ENCODE results near the gene TNNI3. TPM values are rescaled to one million over a fixed set of nuclear protein-coding genes. Genes with fewer than 3 reads are reported as not detected.
"Not testable (repeated sequence)": the region's sequence is repeated elsewhere in the genome, so short reads cannot be mapped to it uniquely, and the experiment has no call there.

TNNI3 gene
- total and polyA plus RNA-seq, 2 of the 4 experiments (the other 2 are of a cell fraction), result not detected

GRCh38 chr19:55107252-55107651, 50.3 kb downstream of the TNNI3 start:
- Histone ChIP-seq H3K79me1 (ENCODE audit: low read depth in 1 of 2, low read length in 2 of 2) (peaks cover 42 to 66% of the 10 kb centered on the region in 2 experiments), H4K20me1 (ENCODE audit: insufficient read depth, low read length) (peaks cover 47% of the 10 kb centered on the region), H3K36me3 (ENCODE audit: control insufficient read depth, insufficient read depth, low read length) (peaks cover 41% of the 10 kb centered on the region)
- H3K18ac ChIP-seq (ENCODE audit: low read depth, low read length); H4K5ac ChIP-seq (ENCODE audit: low read depth, low read length); H2BK15ac ChIP-seq (ENCODE audit: low read depth, low read length); dilution Hi-C loops (cut with HindIII; ENCODE audit: low sequenced_read_pairs, unreplicated experiment); H3K56ac ChIP-seq (ENCODE audit: extremely low read depth, insufficient read depth, low read length); H3K4me3 ChIP-seq (ENCODE audit: insufficient read depth, low read depth, low read length); H3K4me1 ChIP-seq (ENCODE audit: control insufficient read depth, insufficient read depth, low read length); H3K4me2 ChIP-seq (ENCODE audit: low read depth, low read length); H2BK120ac ChIP-seq (ENCODE audit: low read depth, low read length); H3K9me1 ChIP-seq (ENCODE audit: insufficient read depth, low read length); H3K4ac ChIP-seq (ENCODE audit: low read depth, low read length); CTCF ChIA-PET; DNase-seq; H3K27me3 ChIP-seq (ENCODE audit: control insufficient read depth, insufficient read depth, low read length); H2BK5ac ChIP-seq (ENCODE audit: low read depth, low read length, poor library complexity, severe bottlenecking); ATAC-seq (ENCODE audit: low read depth); H3K27ac ChIP-seq (ENCODE audit: insufficient read depth, low read length); H3K14ac ChIP-seq (replicated peaks; ENCODE audit: low read depth, low read length); intact Hi-C loops (cut with micrococcal nuclease); H2BK20ac ChIP-seq (ENCODE audit: low read depth, low read length); H3K9ac ChIP-seq (ENCODE audit: low read depth, low read length); POLR2A ChIA-PET (ENCODE audit: unreplicated experiment); H4K8ac ChIP-seq (ENCODE audit: low read depth in 2 of 2, low read length in 2 of 2); H4K91ac ChIP-seq (ENCODE audit: insufficient read depth, low read depth, low read length); H2AK5ac ChIP-seq (ENCODE audit: low read depth, low read length); H2AFZ ChIP-seq (replicated peaks; ENCODE audit: low read length, poor library complexity); H3K9me3 ChIP-seq (ENCODE audit: control insufficient read depth, insufficient read depth, low read length); H2AK9ac ChIP-seq (replicated peaks; ENCODE audit: low read depth, low read length, poor library complexity); H3K23ac ChIP-seq (ENCODE audit: low read depth, low read length); BruUV-seq (replicated peaks): not testable (repeated sequence)
- WGBS, 2 experiments (ENCODE audit: extremely low coverage in 2 of 2, insufficient read length in 1 of 2), result no CpG with 5 or more reads among the region's 3 CpGs
- in situ Hi-C loops (cut with MboI; ENCODE audit: low sequenced_read_pairs), result loop anchor here (25.0 kb wide), 1 partner anchor 530 kb away; the partner anchor contains the start of genes CCDC106, ZNF580 and ZNF581
